Right hindlimb (tissue), 1 donor: Measurements from ENCODE around the gene ADRA2C.

Experiments used
- DNase-seq: peaks from one replicate; pipeline ENCODE4 v3.0.0-alpha.2; 2018

ADRA2C gene

DNA sequence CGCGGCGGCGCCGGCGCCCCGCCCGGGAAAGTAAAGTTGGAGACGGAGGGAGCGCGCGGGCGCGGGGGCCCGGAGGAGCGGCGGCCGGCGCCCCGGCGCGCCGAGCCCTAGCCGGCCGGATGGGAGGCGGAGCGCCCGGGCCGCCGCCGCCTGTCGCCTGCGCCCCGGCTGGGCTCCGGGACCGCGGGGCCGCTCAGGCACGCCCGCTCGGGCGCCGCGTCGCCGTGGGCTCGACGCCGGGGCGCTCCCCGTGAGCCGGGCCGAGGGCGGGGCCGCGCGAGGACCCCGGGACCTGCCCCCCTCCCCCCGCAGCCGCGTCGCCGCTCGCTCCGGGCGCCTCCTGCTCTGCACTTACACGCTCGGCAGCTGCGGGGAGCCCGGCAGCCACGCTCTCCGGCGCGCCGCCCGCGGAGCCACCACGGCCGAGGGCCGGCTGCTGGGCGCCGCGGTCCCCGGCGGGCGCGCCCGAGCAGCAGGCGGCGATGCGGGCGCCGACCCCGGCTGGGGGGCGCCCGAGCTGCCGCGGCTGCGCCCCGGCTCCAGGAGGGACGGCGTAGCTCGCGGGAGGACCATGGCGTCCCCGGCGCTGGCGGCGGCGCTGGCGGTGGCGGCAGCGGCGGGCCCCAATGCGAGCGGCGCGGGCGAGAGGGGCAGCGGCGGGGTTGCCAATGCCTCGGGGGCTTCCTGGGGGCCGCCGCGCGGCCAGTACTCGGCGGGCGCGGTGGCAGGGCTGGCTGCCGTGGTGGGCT is at the start of gene ADRA2C:
ADRA2C (plus strand) TSS at position 350 of the 749 bp plus-strand sequence; CDS start at position 572, 222 bp downstream.
- DNase-seq: peak; percentile 49

DNA sequence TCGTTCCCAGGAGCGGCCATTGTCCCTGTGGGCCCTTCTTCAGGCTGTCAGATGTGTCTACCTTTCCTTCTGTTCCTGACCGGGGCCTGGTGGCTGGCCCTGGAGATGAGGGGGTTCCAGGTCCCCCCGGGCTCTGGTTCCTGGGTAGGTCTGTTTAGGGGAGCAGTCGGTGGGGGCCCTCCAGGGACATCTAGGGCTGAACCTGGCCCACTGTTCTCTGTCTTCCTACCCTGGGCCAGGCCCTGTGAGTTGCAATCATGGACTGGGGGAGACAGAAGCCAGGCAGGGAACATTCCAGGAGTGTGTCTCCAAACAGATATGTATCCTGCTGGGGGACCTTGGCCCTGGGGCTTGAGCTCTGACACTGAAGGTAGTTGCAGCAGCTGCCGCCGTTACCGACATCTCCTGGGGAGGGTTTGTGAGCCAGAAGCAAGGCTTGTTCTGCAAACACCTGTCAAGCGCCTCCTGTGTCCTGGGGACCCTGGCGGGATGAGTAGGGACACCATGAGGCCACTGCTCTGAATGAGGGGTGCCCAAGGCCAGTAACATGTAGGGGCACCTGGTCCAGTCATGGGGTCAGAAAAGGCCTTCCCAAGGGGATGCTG is 49.5 kb upstream of the ADRA2C start:
- no peak for DNase-seq

DNA sequence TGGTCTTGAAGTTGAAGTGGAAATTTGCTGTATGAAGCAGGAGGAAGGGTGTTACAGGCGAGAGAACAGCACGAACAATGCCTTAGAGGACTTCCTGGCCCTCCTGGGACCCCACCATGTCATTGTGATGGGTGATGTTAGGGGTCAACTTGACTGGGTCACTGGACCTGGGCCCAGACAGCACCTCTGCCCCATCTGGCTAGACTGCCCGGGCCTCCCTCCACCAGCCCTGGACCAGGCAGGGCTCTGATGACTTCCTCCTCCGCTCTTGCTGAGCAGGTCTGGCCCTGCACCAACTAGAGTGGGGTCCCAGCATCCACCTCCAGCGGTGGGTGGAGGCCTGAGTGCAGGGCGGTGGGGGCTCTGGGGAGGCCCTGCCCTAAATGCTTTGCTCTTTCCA is 48.9 kb upstream of the ADRA2C start:
- DNase-seq: no peak

DNA sequence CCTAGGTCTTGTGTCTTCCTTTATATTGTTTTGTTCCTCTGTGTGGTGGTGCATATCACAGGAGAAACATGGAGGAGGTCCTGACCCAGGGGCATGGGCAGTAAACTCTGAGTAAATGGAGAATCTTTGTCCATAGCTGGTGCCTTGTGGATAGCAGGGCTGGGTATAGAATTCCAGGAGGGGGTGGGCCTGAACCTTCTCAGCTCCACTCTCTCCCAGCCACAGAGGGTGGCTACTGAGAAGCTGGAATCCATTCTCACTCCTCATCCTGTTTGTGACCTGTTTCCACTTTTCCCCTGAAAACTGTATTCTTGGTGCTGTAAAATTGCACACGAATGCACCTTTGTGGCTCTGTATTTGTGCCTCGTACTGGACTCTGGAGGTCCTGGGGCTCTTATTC is 47.7 kb upstream of the ADRA2C start:
- no peak for DNase-seq

DNA sequence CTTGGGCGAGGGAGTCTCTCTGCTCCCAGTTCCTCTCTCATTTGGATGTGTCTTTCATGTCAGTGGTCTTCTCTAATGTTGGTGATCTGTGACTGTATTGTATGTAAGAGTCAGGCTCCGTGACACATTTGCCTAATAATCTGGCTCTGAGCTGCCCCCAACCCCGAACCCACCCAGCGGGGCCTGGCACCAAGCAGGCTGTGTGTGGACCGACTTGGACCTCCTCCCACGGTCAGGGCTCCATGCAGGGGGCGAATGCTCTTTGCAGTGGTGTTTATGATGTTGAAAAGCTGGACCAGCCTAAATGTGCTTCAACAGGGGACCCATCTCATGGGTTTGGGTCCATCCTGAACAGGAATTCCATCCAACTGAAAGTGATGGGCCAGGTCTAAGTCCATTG is 47.0 kb upstream of the ADRA2C start:
- no peak for DNase-seq

DNA sequence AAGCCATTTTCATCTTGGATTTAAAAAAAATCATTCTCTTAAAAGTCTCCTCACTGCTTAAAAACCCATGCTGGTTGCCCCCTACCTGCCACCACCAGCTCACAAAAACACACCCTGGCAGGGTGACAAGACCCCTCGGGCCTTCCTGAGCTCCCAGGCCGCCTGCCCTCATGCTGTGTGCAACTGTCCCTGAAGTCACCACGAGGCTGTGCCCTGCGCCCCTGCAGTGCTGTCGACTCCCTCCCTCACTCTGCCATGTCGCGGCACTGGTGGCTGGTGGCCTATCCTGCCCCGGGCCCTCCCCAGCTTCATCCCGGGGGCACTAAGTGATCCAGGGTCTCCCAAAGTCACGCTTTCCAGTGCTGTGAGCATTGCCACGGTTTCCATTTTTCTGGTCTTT is 46.3 kb upstream of the ADRA2C start:
- no peak for DNase-seq

DNA sequence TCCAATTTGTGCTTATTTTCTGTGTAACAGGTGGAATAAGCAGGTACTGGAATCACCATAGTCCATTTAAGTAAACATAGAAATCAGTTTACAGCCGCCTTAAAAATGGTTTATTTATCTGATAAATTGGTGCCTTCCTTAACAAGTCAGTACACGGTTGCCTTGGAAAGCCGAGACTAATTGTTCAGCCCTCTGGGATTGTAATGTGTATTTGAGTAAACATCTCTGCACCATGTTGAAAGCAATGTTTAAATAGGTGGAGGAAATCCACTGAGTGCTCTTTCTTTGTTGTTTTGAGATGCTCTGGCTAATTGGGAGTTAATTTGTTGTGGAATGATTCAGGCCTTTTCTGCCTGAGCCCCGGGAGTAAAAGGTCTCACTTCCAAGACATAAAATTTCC is 45.7 kb upstream of the ADRA2C start:
- no peak for DNase-seq

DNA sequence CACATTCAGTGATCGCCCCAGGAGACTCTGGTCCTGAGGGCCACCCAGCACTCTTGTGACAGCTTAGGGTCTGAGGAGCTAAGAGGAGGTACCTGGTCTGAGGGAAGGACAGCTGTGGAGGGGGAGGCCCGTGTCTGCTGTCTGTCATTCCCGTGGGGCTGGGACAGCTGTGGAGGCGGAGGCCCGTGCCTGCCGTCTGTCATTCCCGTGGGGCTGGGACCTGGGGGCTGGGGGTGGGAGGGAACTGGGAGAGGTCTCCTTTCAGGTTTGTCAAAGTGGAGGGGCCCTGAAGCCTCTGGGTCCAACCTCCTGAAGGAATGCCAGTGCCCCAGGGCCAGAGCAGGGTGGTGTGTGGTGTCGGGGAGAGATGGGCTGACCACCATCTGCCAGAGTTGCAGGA is 45.0 kb upstream of the ADRA2C start:
- DNase-seq: no peak

DNA sequence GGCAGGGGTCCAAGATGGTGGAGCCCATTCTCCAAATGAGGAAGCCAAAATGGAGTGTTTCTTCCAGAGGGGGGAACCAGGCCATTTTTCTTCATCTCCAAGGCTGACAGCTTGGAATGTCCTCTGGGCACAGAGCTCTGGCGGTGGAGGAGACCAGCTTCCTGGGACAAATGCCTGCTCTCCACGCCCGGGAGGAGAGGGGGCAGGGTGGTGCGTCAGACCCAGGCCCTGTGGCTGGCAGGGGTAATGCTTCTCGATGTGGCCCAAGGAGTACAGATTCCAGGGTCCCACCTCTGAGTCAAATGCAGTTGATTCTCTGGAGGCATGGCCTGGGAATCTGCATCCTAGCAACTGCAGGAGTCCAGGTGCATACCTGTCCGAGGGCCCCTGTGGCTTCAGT is 44.6 kb upstream of the ADRA2C start:
- no peak for DNase-seq

DNA sequence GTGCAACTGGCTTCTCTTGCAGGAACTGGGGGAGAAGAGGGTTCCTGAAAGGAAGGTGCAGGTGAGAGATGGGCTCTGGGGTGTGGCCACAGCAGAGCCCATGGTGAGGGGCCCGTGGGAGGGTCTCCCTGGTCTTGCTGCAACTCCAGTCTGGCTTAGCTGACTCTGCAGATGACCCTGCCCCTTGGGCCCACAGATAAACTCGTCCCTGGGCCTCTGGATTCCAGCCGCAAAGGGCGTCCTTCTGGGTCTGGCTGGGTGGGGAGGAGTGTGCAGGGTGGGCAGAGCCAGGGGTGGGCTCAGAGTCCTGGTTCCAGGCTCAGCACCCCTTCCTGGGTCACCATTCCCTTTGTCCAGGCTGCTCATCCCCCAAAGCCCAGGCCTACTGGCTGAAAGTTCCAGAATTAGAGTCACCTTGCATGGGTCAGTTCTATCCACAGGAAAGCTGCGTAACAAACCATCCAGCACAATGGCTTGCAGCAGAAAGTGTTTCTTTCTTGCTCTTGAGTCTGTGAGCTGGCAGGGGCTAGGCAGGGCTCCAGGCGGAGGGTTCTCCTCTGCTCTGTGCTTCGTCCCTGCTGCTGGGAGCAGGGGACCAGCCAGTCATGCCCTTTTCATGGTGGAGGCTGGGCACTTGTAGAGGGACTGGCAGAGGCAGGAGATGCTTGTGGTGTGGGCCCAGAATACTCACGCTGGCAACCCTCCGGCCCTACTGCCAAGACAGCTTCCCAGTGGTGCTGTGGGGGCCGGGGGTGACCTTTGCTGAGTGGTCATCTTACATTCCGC is 43.5 kb upstream of the ADRA2C start:
- DNase-seq: no peak

DNA sequence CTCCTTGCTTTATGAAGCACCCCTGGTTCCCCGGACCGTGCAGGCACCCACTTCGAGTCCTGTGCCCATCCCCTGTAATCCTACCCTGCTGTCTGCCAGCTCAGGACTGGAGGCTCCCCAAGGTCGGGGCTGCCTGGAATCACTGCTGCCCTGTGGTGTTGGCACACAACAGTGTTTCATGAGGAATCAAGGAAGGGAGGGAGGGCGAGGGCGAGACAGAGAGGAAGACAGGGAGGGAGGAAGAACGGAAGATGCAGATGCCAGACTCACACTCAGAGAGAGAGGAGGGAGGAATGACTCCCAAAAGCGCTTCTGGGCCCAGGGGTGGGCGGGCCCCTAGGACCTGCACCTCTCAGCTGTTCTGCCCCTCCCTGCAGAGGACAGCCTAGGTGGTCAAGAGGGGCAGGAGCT is 42.9 kb upstream of the ADRA2C start:
- DNase-seq: no peak

DNA sequence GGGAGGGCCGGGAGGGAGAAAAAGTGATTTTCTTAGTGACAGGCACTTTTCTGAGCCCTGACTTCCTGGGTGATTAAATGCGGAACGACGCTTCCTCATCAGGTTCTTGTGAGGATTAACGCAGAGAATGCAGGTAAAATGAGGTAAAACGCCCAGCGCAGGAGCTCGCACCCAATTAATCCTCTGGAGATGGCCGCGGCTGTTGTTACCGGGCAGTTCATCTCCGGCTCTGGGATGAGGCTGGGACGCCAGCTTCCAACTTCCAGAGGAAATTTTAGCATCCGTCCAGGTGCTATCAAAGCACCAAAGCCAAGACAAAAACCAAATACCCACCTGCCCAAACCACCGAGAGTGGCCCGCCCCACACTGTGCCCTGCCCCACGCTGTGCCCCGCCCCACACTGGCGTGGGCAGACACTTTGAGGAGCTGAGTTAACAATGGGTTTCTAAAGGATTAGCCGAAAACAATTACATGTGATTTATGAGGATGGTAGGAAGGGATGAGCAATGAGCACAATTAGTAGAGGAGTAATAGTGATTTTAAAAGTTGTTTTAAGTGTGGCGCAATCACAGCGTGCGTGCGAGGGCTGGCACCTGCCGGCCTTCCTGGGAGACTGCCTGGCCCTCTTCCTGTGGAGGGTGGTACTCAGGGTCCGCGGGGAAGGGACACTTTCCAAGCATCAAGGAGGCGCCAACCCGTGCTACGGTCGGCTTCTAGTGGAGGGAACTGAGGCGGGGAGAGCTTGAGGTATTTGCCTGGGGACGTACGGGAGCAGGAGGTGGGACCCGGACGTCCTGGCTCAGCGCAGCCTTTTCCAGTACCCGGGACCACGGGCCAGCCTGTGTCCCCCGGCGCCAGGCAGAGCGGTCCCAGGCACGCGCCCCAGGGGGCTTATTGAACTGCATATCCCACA is 41.6 kb upstream of the ADRA2C start:
- no peak for DNase-seq

DNA sequence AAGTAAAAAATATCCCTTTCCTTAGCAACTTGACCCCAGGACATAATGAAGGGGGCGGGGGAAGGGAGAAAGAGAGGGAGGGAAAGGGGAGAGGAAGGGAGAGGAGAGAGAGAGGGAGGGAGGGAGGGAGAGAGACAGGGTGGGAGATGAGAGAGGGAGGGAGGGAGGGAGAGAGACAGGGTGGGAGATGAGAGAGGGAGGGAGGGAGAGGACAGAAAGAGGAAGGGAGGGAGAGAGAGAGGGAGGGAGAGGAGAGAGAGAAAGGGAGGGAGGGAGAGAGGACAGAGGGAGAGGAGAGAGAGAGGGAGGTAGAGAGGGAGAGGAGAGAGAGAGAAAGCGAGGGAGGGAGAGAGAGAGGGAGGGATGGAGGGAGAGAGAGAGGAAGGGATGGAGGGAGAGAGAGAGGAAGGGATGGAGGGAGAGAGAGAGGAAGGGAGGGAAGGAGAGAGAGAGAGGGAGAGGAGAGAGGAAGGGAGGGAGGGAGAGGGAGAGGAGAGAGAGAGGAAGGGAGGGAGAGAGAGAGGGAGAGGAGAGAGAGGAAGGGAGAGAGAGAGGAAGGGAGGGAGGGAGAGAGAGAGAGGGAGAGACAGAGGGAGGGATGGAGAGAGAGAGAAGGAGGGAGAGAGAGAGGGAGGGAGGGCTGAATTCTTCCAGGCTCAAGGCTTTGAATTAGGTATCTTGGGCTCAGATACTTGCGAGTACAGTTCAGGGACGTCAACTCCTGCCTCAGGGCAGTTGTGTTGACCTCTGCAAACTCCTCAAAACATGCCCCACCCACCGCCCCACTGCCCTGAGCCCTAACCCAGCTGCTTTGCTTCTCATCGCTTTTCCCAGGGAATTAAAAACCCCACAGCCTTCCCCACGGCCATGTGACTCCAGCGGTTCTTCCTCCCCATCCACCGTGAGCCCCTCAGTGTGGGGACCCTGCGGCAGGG is 40.0 kb upstream of the ADRA2C start:
- no peak for DNase-seq

DNA sequence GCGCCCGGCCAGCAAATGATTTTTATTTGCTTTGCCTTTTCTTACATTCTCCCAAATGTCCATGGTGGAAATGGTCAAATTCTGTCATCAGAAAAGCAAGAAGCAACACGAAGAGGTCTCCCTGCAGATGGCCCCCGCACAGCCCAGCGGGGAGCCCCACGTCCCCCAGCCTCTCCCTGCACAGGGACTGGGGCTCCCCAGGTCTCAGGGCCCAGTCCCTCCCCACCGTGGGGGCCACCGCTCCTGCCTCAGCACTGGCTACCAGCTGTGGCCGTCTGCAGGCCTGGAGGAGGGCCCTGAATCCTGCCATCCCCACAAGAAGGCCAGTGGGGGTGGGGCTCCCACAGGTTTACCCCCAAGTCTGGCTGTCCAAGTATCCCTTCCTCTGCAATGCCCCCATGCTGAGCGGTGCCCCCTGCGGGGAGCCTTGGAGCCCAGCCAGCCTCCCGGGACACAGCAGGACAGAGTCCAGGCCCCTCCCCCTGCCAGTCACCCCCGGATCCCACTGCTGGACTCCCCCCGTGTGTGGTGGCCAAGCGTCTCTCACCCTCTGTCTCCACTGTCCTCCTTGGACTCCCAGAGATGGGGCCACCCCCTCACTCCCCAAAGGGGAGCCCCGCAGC is 38.2 kb upstream of the ADRA2C start:
- no peak for DNase-seq

DNA sequence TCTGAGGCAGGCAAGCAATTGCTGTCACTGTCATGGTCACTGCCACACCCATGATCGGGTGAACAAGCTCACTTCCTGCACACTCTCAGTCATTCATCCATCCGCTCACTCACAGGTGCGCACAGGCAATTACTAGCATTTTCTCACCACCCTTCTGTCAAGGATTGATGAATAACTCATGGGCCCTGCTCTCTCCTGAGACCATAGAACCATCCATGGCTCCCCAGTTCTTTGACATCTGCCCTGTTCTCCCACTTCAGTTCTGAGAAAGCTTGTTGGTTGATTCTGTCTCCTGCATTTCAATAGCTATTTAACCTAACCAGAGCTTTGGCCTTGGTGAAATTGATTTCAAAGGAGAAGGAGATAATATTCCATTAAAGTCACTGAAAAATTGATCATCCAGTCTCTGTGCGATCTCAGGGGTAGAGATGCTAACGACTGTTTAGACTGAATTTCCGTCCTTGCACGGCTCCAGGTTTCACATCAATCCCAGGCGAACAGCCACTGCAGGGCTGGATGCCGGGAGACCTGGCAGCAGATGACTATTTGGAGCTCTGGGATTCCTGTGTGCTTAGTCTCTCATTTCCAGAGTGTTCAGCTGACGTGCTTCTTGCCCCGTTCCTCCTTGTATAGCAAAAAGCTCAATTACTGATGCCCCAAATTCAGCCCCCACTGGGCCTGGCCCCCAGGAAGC is 36.9 kb upstream of the ADRA2C start:
- DNase-seq: no peak

DNA sequence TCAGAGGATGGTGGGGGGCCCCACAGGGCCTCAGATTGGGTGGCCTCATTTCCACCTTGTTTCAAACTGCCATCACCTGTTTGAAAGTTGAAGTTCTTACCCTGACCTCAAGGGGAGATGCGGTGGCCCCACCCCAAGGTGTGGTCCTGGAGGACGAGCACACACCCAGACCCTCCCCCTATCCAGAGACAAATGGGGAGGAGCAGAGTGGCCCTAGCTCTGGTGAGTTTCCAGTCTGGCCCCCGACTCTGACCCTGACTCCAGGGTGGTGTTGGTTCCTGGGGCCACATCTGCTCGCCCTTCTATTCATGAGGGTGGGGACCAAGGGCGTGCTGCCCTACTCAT is 36.3 kb upstream of the ADRA2C start:
- DNase-seq: no peak

DNA sequence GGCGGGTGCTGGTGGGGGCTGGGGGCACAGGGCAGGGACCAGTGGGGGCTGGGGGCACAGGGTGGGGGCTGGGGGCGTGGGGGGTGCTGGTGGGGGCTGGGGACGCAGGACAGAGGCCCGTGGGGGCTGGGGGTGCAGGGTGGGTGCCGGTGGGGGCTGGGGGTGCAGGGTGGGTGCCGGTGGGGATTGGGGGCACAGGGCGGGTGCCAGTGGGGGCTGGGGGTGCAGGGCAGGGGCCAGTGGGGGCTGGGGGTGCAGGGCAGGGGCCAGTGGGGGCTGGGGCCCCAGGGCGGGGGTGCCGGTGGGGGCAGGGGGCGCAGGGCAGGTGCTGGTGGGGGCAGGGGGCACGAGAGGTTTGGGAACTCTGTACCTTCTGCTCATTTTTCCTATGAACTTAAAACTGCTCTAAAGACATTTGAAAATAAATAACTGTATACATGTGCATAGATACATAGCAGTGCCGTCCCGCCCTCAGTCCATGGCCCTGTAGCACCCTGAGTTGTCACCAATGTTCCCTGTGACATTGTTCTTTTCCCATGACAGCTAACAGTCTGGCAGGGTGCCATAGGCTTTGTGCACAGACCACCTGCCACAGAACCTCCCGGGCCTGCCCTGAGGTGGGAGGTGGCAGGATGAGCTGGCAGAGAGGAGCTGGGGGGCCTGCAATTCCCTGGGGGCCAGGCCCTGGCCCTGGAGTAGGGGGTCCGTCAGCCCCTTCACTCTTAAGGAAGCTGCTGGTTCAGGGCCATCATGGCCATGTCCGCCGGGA is 35.6 kb upstream of the ADRA2C start:
- no peak for DNase-seq

DNA sequence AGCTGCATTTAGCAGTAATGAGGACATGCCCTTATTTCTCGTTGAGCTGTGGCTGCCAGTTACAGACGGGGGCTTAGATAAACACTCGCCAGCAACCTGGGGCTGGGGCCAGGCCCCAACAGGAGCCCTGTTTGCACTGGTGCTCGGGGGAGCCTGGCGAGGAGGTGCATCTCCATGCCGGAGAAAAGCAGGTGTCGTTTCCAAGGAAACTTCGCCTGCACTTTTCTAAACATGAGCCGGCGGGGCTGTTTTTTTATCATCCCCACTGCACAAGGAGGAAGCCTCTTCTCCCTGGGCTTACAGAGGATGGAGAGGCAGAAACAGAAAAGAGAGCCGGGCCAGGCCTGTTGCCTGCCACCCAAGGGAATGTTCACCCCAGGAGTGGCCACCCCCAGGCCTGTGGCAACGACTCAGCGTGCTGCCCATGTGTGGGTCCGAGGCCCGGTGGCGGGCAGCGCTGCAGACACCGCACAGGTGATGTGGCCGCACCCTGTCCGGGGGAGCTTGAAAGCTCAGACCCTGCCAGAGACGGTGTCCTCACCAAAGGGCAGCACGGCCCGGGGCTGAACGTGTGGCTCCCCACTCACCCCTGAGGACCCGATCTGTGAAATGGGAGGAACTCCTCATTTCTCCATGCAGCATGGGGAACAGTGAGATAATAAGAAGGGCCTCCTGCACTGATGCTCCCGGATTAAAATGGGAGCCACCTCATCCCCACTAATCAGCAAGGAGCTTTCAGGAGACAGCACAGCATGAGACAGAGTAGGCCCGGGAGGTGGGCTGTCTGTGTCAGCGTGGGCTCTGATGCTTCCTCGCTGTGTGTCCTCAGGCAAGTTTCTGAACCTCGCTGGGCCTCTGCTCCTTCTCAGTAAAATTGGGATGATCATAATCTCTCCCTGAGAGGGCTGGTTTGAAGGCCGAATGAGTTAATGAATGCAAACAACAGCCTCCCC is 33.8 kb upstream of the ADRA2C start:
- DNase-seq: no peak

DNA sequence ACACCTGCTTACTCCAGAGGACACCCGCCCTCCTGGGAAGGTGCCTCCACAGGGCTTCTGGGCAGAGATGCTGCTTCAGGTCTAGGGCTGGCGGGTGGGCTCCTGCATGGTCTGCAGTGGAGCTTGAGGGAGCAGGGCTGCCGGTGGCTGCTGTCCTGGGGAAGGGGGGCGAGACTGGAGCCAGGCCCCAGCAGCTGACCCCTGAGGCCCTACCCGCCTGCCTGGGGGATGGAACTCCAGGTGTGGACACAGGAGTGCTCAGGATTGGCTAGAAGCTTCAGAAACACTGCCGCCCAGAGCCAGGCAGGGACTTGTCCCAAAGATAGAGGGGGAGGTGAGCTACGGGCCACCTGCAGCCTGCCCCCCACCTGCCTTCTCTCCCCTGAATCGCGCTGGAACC is 33.0 kb upstream of the ADRA2C start:
- no peak for DNase-seq
